ENCODE measurements around the gene USH2A. TPM values are rescaled to one million over a fixed set of nuclear protein-coding genes. Genes with fewer than 3 reads are reported as not detected.
"Not testable (repeated sequence)": the region's sequence is repeated elsewhere in the genome, so short reads cannot be mapped to it uniquely, and the experiment has no call there.

Gene USH2A
- total RNA-seq, 2 donors from 2014 or later: not detected

GRCh38 chr1:216366979-216367378 lies 56.3 kb downstream of the USH2A start:
- peaks cover 4 to 8% of the 10 kb centered on the region in 2 donors for H3K9me3 Mint-ChIP-seq
- no peaks in the 10 kb centered on the region for H3K4me1 Mint-ChIP-seq (ENCODE audit: low read depth)
- ATAC-seq (replicated peaks in 1 of 2) (no peak), DNase-seq (no peak)
- no peaks in the 10 kb centered on the region for H3K36me3 Mint-ChIP-seq (ENCODE audit: insufficient read depth in 2 of 2)
- H3K27me3 Mint-ChIP-seq (ENCODE audit: low read depth): no peaks in the 10 kb centered on the region
- no peak overlapping the region for H3K27ac Mint-ChIP-seq
- no peak overlapping the region for H3K4me3 Mint-ChIP-seq

DNA sequence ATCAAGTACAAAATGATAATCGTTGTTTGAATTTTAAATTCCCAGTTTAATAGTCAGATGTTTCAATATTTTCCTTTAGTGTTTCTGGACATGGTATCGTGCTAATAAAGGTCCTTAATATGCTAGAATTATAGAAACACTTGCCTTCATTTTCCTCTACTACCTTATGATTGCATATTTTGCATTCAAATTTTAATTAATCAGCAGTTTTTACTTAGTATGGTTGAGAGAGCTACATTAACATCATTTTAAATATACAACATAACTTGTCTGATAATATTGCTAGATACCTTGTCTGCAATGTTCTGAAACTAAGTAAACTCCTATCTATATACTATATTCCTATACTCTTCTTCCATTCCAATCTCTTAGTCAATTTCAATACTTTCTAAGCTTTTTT lies 66.3 kb downstream of the USH2A start:
- DNase-seq (no peak), ATAC-seq (replicated peaks in 1 of 2) (no peak)
- Mint-ChIP-seq H3K4me3 (no peak overlapping the region), H3K36me3 (ENCODE audit: insufficient read depth in 2 of 2) (no peaks in the 10 kb centered on the region), H3K4me1 (ENCODE audit: low read depth) (no peaks in the 10 kb centered on the region), H3K27me3 (ENCODE audit: low read depth) (no peaks in the 10 kb centered on the region), H3K9me3 (peaks cover 2 to 5% of the 10 kb centered on the region in 2 donors), H3K27ac (no peak overlapping the region)

GRCh38 chr1:216350186-216350585 lies 73.1 kb downstream of the USH2A start:
- ATAC-seq (replicated peaks in 1 of 2) (no peak), DNase-seq (no peak)
- Mint-ChIP-seq H3K27me3 (ENCODE audit: low read depth) (no peaks in the 10 kb centered on the region), H3K9me3 (peaks cover 0 to 5% of the 10 kb centered on the region in 2 donors), H3K4me1 (ENCODE audit: low read depth) (no peaks in the 10 kb centered on the region), H3K4me3 (no peak overlapping the region), H3K27ac (no peak overlapping the region), H3K36me3 (ENCODE audit: insufficient read depth in 2 of 2) (no peaks in the 10 kb centered on the region)

DNA sequence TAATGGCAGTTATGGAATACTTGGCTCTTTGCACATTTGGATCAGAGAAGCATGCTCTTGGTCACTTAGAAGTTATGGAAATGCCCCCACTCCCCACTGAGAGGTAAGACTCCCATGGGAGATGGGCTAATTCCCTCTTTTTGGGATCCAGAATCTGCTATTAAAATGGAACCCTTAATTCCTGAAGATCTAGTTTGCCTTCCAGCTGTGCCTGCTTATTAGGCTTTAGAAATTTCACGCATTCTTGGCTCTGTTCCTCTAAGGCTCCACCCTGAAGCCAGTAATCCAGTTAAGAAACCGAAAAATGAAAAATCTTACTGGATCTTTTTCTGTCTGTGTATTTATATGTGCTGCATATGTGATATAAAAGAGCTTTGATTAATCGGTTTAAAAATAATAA lies 76.7 kb downstream of the USH2A start:
- no peak overlapping the region for H3K4me3 Mint-ChIP-seq

GRCh38 chr1:216340542-216340941 lies 82.7 kb downstream of the USH2A start:
- DNase-seq; H3K4me3 Mint-ChIP-seq; H3K36me3 Mint-ChIP-seq (ENCODE audit: insufficient read depth in 2 of 2); H3K27ac Mint-ChIP-seq; H3K4me1 Mint-ChIP-seq (ENCODE audit: low read depth); H3K27me3 Mint-ChIP-seq (ENCODE audit: low read depth); ATAC-seq (replicated peaks in 1 of 2): not testable (repeated sequence)
- peaks cover 14 to 18% of the 10 kb centered on the region in 2 donors for H3K9me3 Mint-ChIP-seq

More for the DNA sequence above, 76.7 kb downstream of the USH2A start:
- H3K4me1 Mint-ChIP-seq (ENCODE audit: low read depth): no peaks in the 10 kb centered on the region
- H3K9me3 Mint-ChIP-seq: peaks cover 8 to 15% of the 10 kb centered on the region in 2 donors
- no peaks in the 10 kb centered on the region for H3K36me3 Mint-ChIP-seq (ENCODE audit: insufficient read depth in 2 of 2)
- H3K27ac Mint-ChIP-seq: no peak overlapping the region
- DNase-seq (no peak), ATAC-seq (replicated peaks in 1 of 2) (no peak)
- no peaks in the 10 kb centered on the region for H3K27me3 Mint-ChIP-seq (ENCODE audit: low read depth)

GRCh38 chr1:216332462-216332861 lies 90.8 kb downstream of the USH2A start:
- no peak overlapping the region for H3K4me3 Mint-ChIP-seq
- peak overlapping the region; percentile 16 for H3K27ac Mint-ChIP-seq
- no peaks in the 10 kb centered on the region for H3K4me1 Mint-ChIP-seq (ENCODE audit: low read depth)
- ATAC-seq (replicated peaks in 1 of 2): peak in 1 of 2 donors; percentile 42
- no peaks in the 10 kb centered on the region for H3K27me3 Mint-ChIP-seq (ENCODE audit: low read depth)
- peaks cover 12 to 13% of the 10 kb centered on the region in 2 donors for H3K9me3 Mint-ChIP-seq
- DNase-seq: no peak
- no peaks in the 10 kb centered on the region for H3K36me3 Mint-ChIP-seq (ENCODE audit: insufficient read depth in 2 of 2)

GRCh38 chr1:216332003-216332402 lies 91.2 kb downstream of the USH2A start:
- Mint-ChIP-seq H3K9me3 (peaks cover 13% of the 10 kb centered on the region in 2 donors), H3K4me1 (ENCODE audit: low read depth) (no peaks in the 10 kb centered on the region), H3K27me3 (ENCODE audit: low read depth) (no peaks in the 10 kb centered on the region), H3K4me3 (no peak overlapping the region), H3K27ac (no peak overlapping the region), H3K36me3 (ENCODE audit: insufficient read depth in 2 of 2) (no peaks in the 10 kb centered on the region)
- ATAC-seq (replicated peaks in 1 of 2): no peak
- no peak for DNase-seq

- H3K36me3 Mint-ChIP-seq (ENCODE audit: insufficient read depth in 2 of 2): no peaks in the 10 kb centered on the region
- no peaks in the 10 kb centered on the region for H3K27me3 Mint-ChIP-seq (ENCODE audit: low read depth)
- no peaks in the 10 kb centered on the region for H3K4me1 Mint-ChIP-seq (ENCODE audit: low read depth)
- no peak overlapping the region for H3K4me3 Mint-ChIP-seq
- DNase-seq (no peak), ATAC-seq (replicated peaks in 1 of 2) (no peak)
- peaks cover 13% of the 10 kb centered on the region in 2 donors for H3K9me3 Mint-ChIP-seq
- no peak overlapping the region for H3K27ac Mint-ChIP-seq
Observed at GRCh38 chr1:216331211-216331610, 92.0 kb downstream of the USH2A start.

GRCh38 chr1:216330262-216330661 lies 93.0 kb downstream of the USH2A start:
- Mint-ChIP-seq H3K36me3 (ENCODE audit: insufficient read depth in 2 of 2) (no peaks in the 10 kb centered on the region), H3K4me1 (ENCODE audit: low read depth) (no peaks in the 10 kb centered on the region), H3K9me3 (peaks cover 13% of the 10 kb centered on the region in 2 donors), H3K27ac (no peak overlapping the region), H3K27me3 (ENCODE audit: low read depth) (no peaks in the 10 kb centered on the region), H3K4me3 (no peak overlapping the region)
- ATAC-seq (replicated peaks in 1 of 2) (no peak), DNase-seq (no peak)

- ATAC-seq (replicated peaks in 1 of 2) (no peak), DNase-seq (no peak)
- no peaks in the 10 kb centered on the region for H3K27me3 Mint-ChIP-seq (ENCODE audit: low read depth)
- H3K9me3 Mint-ChIP-seq: peaks cover 6 to 10% of the 10 kb centered on the region in 2 donors
- H3K27ac Mint-ChIP-seq: no peak overlapping the region
- no peaks in the 10 kb centered on the region for H3K36me3 Mint-ChIP-seq (ENCODE audit: insufficient read depth in 2 of 2)
- no peaks in the 10 kb centered on the region for H3K4me1 Mint-ChIP-seq (ENCODE audit: low read depth)
- no peak overlapping the region for H3K4me3 Mint-ChIP-seq
Observed at GRCh38 chr1:216325946-216326345, 97.3 kb downstream of the USH2A start.

DNA sequence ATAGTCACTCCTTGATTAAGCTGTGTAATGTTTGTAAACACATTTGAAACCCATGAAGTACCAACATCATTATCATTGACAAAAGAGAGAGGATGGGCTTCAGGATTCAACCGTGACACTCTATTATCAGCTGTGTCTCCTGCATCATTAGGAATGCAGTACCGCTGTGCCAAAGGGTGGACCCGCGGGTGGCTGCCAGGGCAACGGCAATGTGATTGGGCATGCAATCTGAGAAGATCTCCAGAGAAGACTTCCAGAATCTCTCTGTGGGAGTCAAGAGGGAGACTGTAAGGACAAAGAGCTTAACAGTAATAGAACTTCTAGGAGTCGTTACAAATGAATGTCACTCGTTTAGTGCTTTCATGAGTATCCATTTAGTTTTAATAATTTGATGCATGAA lies 97.9 kb downstream of the USH2A start:
- DNase-seq (no peak), ATAC-seq (replicated peaks in 1 of 2) (no peak)
- no peak overlapping the region for H3K27ac Mint-ChIP-seq
- no peak overlapping the region for H3K4me3 Mint-ChIP-seq
- peaks cover 4 to 8% of the 10 kb centered on the region in 2 donors for H3K9me3 Mint-ChIP-seq
- no peaks in the 10 kb centered on the region for H3K27me3 Mint-ChIP-seq (ENCODE audit: low read depth)
- H3K4me1 Mint-ChIP-seq (ENCODE audit: low read depth): no peaks in the 10 kb centered on the region
- no peaks in the 10 kb centered on the region for H3K36me3 Mint-ChIP-seq (ENCODE audit: insufficient read depth in 2 of 2)

GRCh38 chr1:216323344-216323743 lies 99.9 kb downstream of the USH2A start:
- H3K9me3 Mint-ChIP-seq: peaks cover 3 to 6% of the 10 kb centered on the region in 2 donors
- ATAC-seq (replicated peaks in 1 of 2) (no peak), DNase-seq (no peak)
- no peak overlapping the region for H3K27ac Mint-ChIP-seq
- no peak overlapping the region for H3K4me3 Mint-ChIP-seq
- H3K27me3 Mint-ChIP-seq (ENCODE audit: low read depth): no peaks in the 10 kb centered on the region
- H3K36me3 Mint-ChIP-seq (ENCODE audit: insufficient read depth in 2 of 2): no peaks in the 10 kb centered on the region
- H3K4me1 Mint-ChIP-seq (ENCODE audit: low read depth): no peaks in the 10 kb centered on the region

DNA sequence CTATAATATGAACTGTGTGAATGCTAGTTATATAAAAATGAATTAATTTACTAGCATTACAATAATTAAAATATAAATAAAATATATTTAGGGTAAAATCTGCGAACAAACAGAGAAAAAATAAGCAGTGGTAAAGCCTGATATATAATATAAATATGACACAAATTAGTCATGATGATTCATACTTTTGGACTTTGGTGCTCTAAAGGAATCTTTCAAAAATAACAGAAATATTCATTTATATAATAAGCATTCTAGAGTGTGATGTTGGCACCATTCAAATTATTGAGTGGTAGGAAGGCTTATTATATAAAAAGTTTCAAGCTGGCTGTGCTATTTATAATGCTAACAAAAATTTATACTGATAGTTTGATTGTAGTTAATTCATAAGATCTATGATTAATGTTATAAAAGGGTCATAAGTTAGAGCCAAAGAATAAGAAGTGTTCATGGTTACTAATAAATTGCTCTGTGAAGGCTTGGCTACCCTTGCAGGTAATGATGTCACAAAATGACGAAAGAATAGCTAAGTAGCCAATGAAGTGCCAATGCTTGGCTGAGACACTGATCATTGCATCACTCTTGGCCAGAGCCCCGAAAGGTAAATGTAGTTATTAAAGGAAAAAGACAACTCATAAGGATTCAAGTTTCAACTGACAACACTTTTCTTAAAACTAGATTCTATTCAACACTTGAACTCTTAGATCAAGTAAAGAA lies 108.7 kb downstream of the USH2A start:
- no peak for ATAC-seq (replicated peaks in 1 of 2)
- Mint-ChIP-seq H3K4me3 (no peak overlapping the region), H3K4me1 (ENCODE audit: low read depth) (no peaks in the 10 kb centered on the region), H3K27me3 (ENCODE audit: low read depth) (no peaks in the 10 kb centered on the region), H3K27ac (no peak overlapping the region), H3K36me3 (ENCODE audit: insufficient read depth in 2 of 2) (no peaks in the 10 kb centered on the region), H3K9me3 (peaks cover 3 to 4% of the 10 kb centered on the region in 2 donors)
- no peak for DNase-seq

GRCh38 chr1:216310776-216311175 lies 112.5 kb downstream of the USH2A start:
- Mint-ChIP-seq H3K4me1 (ENCODE audit: low read depth) (no peaks in the 10 kb centered on the region), H3K4me3 (no peak overlapping the region), H3K27me3 (ENCODE audit: low read depth) (no peaks in the 10 kb centered on the region), H3K36me3 (ENCODE audit: insufficient read depth in 2 of 2) (peaks cover 0 to 3% of the 10 kb centered on the region in 2 donors), H3K27ac (no peak overlapping the region), H3K9me3 (peaks cover 2 to 8% of the 10 kb centered on the region in 2 donors)
- ATAC-seq (replicated peaks in 1 of 2): no peak
- no peak for DNase-seq

Measured in activated T-cell treated with anti-CD3 and anti-CD28 coated beads, Interleukin-2, amount 50 U/mL, for 72 hours (primary cell).